GM21447 (cell line): ENCODE data around the gene SPRED2.

ENCODE experiments used
- ATAC-seq: cut with Tn5 transposase; IDR thresholded peaks from one replicate; pipeline ENCODE4 v1.9.1; 2021; ENCODE audit not compliant: unreplicated experiment

SPRED2 gene

DNA sequence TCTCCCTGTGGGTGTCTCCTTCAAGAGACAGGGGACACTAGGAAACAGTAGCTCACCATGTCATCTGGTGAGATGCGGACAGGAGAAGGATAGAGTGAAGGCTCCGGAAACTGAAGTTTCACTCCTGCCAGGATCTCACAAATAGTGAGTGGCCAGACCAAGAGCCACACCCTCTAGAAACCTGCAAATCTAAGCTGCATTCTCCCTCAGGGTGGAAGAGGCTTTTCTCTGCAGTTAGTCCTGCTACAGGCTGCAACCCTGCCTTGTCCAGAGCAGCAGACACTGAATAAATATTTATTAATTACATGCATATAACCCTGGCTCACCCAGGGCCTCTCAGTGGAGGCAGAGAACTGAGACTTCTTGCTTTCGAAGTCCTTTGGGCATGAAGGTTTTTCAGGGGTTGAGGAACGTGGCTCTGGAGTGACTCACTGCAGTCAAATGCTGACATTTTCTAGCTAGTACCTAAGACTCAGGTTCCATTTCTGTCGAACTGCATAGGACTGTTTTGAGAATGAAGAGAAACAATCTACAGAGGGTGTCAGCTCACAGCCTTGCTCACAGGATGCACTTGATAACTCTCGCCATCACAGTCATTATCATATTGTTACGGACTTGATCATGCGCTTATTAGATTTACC is 117.5 kb downstream of the SPRED2 start:
- no peak for ATAC-seq

DNA sequence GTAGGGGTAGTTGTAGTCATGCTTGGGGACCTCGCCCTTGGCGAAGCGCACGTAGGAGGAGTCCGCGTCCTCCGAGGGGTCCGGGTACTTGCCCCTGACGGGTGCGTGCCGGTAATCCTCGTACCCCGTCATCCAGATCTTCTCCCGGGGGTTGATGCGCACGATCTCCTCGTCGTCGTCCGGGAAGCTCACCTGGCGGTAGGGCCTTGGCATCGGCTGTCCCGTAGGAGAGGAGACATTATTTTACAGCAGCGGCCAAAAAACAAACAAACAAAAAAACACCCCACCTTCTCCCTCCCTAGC is 118.5 kb downstream of the SPRED2 start:
- ATAC-seq, result no peak

DNA sequence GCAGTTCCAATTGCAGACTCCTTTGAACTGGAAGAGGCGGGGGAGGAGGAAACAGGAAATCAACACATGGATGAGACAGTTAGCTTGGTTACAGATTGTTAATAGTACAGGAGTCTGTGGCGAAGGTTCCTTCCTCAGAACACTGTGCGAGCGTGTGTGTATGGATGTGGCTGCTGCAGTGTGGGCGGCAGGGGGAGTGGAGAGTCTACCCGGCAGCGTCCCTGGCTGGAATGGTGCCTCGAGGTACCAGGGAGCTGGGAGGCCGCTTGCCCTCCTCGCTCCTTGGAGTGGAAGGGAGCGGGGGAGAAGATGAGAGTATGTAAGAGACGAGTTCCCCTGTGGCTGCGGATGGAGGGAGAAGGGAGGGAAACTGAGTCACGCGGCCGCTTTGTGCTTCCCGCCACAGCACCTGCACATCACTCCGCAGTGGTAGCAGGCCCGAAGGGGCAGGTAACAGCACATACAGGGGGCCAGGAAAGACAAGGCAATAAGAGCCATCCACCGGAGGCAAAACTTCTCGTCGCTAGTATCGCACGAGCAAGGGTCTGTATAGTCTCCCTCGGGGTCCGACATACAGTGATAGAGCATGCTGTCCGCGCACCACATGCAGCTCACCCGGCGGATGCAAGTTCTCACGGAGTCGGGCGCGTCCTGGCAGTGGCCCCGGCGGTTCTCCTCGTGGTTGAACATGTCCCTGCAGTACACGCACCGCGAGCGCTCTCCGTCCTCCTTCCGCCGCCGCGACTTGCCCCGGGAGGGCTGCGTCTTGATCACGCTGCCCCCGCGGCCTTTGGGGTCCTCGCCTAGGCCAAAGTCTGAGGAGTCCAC is 119.1 kb downstream of the SPRED2 start:
- ATAC-seq, result no peak

DNA sequence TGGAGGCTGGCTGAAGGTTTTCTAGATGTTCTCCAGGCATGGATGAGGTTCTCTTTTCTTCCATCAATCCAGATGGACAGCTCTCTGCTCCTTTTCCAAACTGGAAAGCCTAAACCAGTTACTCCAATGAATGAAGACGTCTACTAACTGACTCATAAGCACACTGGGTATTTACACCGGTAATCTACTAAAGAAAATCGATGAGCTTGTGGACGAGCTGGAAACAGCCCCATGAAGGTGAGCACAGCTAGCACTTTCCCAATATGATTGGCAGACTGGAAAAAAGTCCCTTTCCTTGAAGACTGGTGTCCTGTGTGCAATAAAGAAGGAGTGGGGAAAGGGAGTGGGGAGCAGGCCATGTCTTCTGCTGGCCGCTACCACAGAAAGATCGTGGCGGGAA is 120.8 kb downstream of the SPRED2 start:
- no peak for ATAC-seq

DNA sequence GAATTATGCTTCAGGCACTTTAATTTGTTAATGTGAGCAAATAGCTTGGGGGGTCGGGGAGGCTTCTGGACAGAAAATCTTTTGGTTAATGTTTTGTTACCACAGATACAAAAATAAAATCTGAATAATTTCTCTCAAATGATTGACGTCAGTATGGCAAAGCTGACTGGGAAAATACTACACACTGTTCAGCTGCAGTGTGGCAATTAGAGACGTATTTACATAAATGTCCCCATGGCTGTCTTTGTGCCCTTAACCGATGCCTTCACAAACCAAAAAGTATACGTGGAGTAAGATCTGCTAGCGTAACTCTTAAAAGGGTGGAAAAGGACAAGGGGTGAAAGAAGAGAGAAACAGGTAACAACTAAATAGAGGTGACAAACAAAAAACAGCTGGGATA is 121.3 kb downstream of the SPRED2 start:
- ATAC-seq, result no peak

DNA sequence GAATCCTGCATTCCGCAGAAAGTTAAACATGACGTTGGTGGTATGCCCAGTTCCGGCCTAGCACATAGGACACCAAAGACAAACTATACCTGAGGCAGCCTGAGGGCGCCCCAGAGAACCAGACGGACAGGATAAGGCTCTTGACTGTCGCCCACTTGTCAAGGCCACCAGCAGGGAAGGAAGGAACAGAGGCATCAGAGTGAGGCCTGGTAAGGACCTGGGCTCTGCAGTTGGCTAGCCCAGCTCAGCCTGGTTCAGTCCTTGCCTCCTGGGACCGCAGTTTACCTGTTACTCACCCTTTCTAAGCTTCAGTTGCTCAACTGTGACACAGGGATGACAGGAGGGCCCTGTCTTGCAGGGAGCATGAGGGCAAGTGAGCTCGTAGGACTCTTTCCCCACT is 122.7 kb downstream of the SPRED2 start:
- ATAC-seq, result no peak

DNA sequence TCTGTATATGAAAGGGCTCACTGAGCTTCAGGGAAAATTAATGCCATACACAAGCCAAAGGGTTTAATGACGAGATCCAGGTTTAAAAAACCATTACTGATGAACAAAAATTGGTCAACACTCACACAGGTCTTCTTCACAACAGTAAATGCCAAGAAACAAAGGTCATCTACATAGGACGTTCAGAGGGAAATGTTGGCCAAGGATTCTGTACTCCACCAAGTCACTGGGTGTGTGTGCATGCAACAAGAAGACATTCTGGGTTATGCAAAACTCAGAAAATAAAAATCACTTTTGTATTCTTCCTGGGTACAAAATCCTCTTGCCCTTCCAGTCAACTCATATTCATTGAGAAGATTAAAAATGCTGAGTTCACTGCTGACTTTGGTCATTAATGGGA is 126.5 kb downstream of the SPRED2 start:
- no peak for ATAC-seq

DNA sequence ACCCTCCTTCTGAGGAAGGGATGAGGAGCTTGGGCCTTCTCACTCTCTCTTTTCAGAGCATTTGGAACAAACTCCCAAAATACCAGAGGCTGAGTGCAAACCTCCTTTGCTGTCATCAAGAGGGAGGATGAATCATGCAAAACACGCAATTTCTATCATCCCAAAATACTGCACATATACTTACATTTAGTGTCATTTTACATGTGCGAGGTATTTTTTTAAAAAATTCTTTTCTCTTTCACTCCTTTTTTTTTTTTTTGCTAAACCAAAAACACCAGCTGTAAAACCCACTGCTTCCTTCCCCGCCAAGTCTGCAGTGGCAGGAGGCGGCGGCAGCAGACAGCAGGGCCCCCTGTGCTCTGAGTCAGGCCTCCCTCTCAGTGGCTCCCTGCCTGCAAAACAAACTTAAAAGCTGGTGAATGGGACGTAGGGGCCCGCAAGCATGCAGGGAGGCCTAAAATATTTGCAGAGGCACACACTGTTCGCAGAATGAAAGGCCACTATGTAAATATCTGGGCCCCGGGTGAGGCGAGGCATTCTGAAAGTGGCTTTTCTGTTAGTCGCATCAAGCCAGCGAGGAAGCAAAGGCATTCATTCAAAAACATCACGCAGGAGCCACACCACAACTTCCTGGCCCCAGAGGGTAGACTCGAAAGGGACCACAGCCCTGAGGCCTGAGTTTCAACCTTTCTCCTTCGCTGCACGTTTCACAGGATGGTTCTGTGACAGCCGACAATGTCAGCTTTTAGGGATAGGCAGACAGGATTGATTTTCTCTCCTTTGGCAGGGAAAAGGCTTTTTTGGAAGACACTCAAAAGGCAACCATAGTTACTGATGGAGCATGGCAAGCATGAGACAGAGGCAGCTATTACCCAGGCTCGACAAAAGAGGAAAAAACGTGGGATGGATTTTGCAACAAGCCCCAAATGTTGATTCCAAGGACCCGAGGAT is 131.4 kb downstream of the SPRED2 start:
- peak; percentile 96 for ATAC-seq

DNA sequence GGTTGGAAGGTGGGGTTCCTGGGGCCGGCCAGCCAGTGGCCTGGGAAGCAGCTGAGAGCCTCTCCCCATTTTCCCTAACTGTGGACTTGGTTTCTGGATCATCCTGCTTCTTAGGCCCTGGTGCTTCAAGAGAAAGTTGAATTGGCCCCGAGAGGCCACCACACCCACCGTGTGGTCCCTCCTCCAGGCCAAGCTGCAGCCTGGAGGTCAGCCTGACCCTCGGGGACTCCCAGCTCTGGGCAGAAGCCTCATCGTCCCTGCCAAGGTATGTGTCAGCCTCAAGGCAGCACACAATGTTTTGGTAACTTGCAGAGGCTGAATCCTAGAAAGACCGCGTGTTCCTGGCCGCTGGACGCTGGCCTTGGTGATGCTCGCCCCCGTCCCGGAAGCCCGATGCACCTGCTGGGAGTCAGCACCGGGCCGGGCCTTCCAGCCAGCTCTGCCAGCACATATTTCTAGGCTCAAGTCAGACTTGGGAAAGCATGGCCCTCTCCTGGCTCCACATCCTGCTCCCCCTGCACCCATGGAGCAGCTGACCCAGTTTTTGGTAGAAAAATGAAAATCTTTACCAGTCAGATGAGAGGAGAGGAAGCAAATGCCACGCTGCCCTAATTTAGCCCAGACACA is 132.2 kb downstream of the SPRED2 start:
- ATAC-seq, result no peak

DNA sequence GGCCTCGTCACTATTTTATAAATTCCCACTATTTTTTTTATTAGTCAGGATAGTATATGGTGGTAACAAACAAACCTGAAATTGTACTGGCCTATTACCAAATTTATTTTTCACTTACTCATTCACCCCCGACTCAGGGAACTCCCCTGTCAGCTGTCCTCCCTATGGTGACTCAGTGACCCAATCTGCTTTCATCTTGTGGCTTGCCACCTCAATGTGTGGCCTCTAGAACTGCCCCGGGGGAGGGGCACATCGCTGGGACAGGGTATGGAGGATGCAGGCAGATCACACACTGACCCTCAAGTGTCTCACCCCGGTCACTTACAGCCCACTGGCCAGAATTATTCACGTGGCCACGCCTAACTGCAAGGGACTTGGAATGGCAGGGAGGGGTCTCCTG is 133.2 kb downstream of the SPRED2 start:
- no peak for ATAC-seq

DNA sequence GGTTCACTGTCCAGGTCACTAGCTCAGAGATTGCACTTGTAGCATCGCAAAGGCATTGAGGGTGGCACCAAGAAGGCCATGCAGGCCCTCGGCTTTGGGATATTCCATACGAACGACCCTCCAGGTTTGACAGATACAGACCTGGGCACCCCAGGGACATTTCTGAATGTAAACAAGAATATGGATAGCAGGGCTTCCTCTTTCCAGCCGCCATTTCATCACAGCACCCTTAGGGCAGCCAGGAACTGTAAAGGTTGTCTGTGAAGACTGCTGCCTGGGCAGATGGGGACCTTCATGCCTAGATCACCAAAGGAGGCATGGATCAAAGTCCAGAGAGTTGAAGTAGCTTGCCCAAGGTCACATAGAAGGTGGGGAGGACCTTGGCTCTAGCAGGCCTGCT is 134.3 kb downstream of the SPRED2 start:
- ATAC-seq, result no peak

DNA sequence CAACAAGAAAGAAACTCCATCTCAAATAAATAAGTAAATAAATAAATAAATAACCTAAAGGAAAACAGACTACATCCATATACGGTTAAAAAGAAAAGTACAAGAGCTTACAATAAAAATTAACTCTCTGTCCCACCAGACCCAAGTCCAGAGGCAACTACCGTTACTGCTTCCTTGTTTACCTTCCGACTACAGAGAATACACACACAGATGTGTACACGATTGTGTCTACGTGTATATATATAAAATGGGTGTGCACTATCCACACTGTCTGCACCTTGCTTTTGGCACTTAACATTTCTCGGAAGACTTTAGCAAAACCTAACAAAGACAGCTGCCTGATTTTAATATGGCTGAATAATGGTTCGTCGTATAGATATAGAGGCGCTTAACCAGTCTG is 134.9 kb downstream of the SPRED2 start:
- no peak for ATAC-seq

DNA sequence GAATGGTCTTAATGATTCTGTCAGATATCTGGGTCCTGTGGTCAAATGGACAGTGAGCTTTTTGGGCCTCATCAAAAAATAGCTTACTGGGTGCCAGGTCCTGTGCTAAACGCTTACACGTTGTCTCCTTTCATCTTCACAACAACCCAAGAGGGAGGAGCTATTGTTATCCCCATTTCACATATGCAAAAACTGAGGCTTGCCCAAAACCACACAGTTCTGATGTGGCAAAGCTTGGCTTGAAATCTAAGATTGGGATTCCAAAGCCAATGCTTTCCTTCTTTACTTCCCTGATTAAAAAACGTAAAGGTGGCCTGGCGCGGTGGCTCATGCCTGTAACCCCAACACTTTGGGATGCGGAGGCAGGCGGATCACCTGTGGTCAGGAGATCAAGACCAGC is 135.4 kb downstream of the SPRED2 start:
- no peak for ATAC-seq

DNA sequence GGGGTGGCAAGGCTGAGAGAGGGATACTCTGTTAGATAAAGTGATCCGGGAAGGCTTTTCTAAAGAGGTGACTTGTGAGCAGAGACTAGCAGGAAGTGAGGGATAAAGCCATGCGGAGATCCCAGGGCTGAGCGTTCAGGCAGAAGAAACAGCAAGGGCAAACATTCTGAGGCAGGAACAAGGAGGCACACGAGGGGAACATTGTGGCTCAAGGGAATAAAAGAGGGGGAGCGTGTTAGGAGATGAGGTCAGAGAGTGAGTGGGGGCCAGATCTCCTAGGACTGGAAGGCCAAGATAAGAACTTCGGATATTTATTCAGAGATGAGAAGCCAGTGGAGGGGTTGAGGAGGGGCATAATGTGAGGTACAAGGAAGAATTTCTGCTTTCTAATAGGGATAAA is 137.7 kb downstream of the SPRED2 start:
- ATAC-seq, result no peak

DNA sequence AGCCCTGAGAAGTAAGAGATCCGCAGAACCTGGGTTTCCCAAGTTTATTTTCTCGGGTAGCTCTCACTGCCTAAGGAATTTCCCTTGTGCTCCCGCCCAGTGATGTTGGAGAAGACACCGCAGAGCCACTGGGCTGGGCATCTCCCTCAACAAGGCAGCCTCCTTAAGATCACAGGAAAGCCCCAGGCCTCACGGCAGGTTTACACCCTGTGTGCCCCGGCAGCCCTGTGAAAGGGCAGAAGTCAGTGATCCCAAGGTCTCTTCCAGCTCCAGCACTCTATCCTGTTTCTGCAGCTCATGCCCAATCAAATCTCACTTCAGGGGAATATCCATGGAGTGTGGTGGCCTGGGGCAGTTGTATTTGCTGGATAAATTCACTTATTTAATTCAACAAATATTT is 138.3 kb downstream of the SPRED2 start:
- no peak for ATAC-seq

DNA sequence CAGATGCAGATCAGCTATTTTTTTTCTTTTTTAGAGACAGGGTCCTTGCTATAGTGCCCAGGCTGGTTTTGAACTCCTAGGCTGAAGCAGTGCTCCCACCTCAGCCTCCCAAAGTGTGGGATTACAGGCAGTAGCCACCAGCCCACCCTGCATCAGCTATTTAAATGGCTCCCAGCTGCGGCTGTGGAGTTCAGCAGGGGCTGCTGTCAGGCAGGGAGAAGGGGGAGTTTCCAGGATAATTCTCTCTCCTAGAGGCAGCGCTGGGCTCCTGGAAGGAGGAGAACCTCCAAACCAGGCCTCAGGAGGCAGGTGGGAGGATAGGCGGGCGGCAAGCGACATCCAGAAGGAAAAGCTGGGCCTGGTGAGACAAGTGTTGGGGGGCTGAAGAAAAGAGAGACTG is 139.0 kb downstream of the SPRED2 start:
- ATAC-seq, result no peak

DNA sequence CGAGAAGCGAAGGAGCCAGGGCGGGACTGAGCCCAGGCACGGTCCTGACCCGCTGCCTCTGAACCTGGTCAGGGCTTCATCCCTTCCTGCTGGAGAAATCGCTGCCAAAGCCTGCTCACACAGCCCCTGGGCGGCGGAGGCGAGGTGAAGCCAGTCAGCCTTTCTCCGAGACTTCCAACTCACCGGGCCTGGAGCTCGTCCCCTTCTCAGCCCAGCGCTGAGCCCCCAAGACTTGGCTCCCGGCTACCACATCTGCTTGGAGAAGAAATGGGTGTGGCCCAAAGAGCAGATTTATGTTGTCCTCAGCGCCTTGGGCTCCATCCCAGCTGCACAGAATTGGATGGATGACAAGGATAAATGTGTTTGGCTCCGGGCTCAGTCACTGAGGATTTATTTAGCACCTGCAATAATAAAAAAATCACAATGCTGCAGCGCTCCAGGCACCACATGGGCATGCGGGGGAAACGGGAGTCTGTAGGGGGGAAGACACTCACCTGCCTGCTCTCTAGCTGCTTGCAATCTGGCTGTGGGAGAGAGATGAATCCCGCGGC is 139.9 kb downstream of the SPRED2 start:
- no peak for ATAC-seq

DNA sequence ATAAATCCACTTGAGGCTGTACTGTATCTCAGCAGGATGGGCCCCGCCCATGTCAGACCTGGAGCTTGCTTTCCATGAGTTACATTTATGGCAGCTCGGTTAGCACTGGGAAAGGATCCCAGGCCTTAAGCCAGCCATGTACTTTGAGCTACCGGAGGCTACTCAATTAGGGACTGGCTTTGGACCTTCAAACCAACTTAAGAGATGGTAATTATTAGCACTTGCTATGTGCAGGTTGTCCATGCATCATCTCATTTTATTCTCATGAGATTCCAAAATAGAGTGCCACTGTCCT is 140.3 kb downstream of the SPRED2 start:
- ATAC-seq, result no peak

DNA sequence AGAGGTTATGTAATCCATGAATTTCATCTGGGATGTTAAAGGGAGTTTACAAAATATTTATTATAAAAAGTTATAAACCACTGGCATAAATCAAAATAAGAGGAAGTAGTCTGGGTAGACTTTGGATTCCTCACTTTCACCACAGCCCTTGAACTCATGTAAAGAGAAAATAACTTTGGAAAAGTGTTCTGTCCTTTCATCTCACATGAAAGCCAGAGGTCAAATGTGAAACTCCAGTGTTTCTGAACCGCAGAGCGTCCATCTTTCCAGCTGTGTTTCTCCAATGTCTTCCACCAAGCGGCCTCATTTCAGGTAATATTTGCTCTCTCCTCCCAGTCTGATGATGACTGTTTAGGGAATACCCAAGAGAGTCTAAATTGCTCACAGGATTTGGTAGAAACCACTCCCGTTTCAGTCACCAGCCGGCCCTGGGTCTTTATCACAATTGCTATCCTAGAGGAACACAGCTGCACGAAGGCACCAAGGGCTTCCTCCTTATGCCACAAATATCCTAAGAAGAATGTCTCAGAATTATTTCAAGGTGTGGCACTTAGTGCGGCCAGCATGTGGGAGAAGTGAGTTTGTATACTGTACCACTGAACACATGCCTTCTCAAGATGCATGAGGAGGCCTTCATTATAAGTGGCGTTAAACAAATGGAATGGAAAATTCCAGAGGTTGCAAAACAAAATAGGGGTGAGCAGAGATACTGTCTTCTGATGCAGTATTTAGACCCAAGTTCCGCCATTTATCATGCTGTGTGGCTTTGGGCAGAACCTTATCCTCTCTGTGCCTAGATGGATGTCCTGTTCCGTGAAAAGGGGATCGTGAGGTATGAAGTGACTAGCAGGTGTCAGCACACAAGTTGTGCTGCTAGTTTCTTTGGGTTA is 140.9 kb downstream of the SPRED2 start:
- ATAC-seq, result no peak

DNA sequence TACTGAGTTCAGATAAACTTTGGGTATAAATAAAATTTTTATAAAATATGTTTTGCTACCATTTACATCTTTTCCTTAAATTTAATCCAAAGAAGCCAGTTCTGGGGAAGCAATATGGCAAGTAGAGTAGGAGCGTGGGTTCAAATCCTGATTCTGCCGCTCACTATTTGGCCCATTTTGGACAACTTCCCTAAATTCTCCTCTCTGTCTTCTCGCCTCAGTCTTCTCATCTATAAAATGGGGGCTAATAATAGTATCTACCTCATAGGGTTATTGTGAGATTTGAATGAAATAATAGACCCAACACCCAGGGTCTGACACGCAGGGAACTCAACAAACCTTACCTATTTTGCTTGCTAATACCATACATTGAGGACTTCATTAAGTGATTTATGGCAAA is 145.0 kb downstream of the SPRED2 start:
- no peak for ATAC-seq
